Tibial nerve (tissue), 4 donors: ENCODE measurements around the gene ANKRD11. TPM values are rescaled to one million over a fixed set of nuclear protein-coding genes. Genes with fewer than 3 reads are reported as not detected.
A peak's percentile ranks its signal among the peaks of the same experiment; 100 is the strongest.

Experiments
- DNase-seq, 2 donors: peaks; one replicate each; pipeline ENCODE4 v3.0.0-alpha.2; 2019; ENCODE audit warnings: low spot score in 2 of 2
- H3K27ac ChIP-seq, 4 donors: fragments of 200-600 bp; sonication (generic) in 3 of 4; one replicate each; pipeline ENCODE4 v1.5.1; 2017 to 2019; ENCODE audit warnings: mild to moderate bottlenecking in 1 of 4
- H3K27me3 ChIP-seq, 2 donors: fragments of 200-600 bp; sonication (generic) in 1 of 2; one replicate each; pipeline versions ENCODE4 v1.5.1 to v1.6.0; 2017 to 2019
- H3K36me3 ChIP-seq, 3 donors: fragments of 200-600 bp; sonication (generic); one replicate each; pipeline ENCODE4 v1.5.1; 2018 to 2019
- H3K4me1 ChIP-seq, 4 donors: fragments of 200-600 bp; sonication (generic) in 3 of 4; one replicate each; pipeline ENCODE4 v1.5.1; 2017 to 2019
- H3K4me3 ChIP-seq, 4 donors: fragments of 200-600 bp; sonication (generic) in 3 of 4; one replicate each; pipeline ENCODE4 v1.5.1; 2017 to 2019; ENCODE audit warnings: mild to moderate bottlenecking in 1 of 4, moderate library complexity in 1 of 4
- H3K9me3 ChIP-seq, 4 donors: fragments of 200-600 bp; sonication (generic) in 3 of 4; one replicate each; pipeline ENCODE4 v1.5.1; 2017 to 2019
- CTCF ChIP-seq, 5 experiments: fragments of 200-600 bp in 3 of 5; fragments of 450-650 bp in 2 of 5; sonication (generic) in 3 of 5; IDR thresholded peaks; one replicate each; pipeline ENCODE4 v1.5.1; 2016 to 2019; ENCODE audit warnings: antibody characterized with exemption in 5 of 5, mild to moderate bottlenecking in 3 of 5, moderate library complexity in 2 of 5
- EP300 ChIP-seq, 2 donors: sonication (generic); formaldehyde crosslinking; IDR thresholded peaks; one replicate each; pipeline ENCODE4 v1.6.1; 2017; ENCODE audit warnings: antibody characterized with exemption in 2 of 2, mild to moderate bottlenecking in 1 of 2
- POLR2A ChIP-seq, 2 donors: fragments of 450-650 bp; IDR thresholded peaks; one replicate each; pipeline ENCODE4 v1.6.1; 2017; ENCODE audit warnings: antibody characterized with exemption in 2 of 2, mild to moderate bottlenecking in 2 of 2, moderate library complexity in 2 of 2
- WGBS, 2 donors: methylation state at CpG; one replicate each; pipeline ENCODE4 v1.1.5; 2018; 5-methylcytosine and 5-hydroxymethylcytosine counted together
- total RNA-seq, 4 donors: library from RNA; depleted of rRNA; stranded (reverse); fragments of >200 nt; gene quantifications; one replicate each; pipeline ENCODE4 v1.1.0, GENCODE V29; 2016

ANKRD11 gene
- total RNA-seq, 4 donors from 2014 or later, result 104 to 177 (median 112) TPM

GRCh38 chr16:89341279-89341678, 149.1 kb downstream of the ANKRD11 start:
- no peak for DNase-seq
- H3K4me1 ChIP-seq, result peaks cover 0 to 76% (median 27%) of the 10 kb centered on the region in 4 donors
- no peaks in the 10 kb centered on the region for H3K9me3 ChIP-seq
- no peak overlapping the region for H3K4me3 ChIP-seq
- H3K36me3 ChIP-seq, result no peaks in the 10 kb centered on the region
- WGBS, 2 donors, result 43 to 49% methylated on average over 7 of the region's 7 CpGs
- H3K27me3 ChIP-seq, result no peaks in the 10 kb centered on the region
- TF ChIP-seq POLR2A (IDR thresholded peaks at IDR 0.05) (no peak), CTCF (IDR thresholded peaks at IDR 0.05) (no peak), EP300 (IDR thresholded peaks at IDR 0.05) (no peak)
- no peak overlapping the region for H3K27ac ChIP-seq

GRCh38 chr16:89338863-89339262, 151.5 kb downstream of the ANKRD11 start:
- no peak overlapping the region for H3K4me3 ChIP-seq
- peaks cover 0 to 76% (median 30%) of the 10 kb centered on the region in 4 donors for H3K4me1 ChIP-seq
- no peak for DNase-seq
- no peaks in the 10 kb centered on the region for H3K36me3 ChIP-seq
- 71 to 74% methylated on average over 6 of the region's 6 CpGs for whole genome bisulfite sequencing, 2 donors
- no peaks in the 10 kb centered on the region for H3K9me3 ChIP-seq
- TF ChIP-seq EP300 (IDR thresholded peaks at IDR 0.05) (no peak), CTCF (IDR thresholded peaks at IDR 0.05) (no peak), POLR2A (IDR thresholded peaks at IDR 0.05) (no peak)
- no peaks in the 10 kb centered on the region for H3K27me3 ChIP-seq
- no peak overlapping the region for H3K27ac ChIP-seq

- Histone ChIP-seq H3K9me3 (no peaks in the 10 kb centered on the region), H3K36me3 (no peaks in the 10 kb centered on the region), H3K27ac (no peak overlapping the region), H3K27me3 (no peaks in the 10 kb centered on the region), H3K4me3 (no peak overlapping the region), H3K4me1 (peaks cover 0 to 76% (median 33%) of the 10 kb centered on the region in 4 donors)
- no peak for DNase-seq
- TF ChIP-seq POLR2A (IDR thresholded peaks at IDR 0.05) (no peak), CTCF (IDR thresholded peaks at IDR 0.05) (no peak), EP300 (IDR thresholded peaks at IDR 0.05) (no peak)
- WGBS, 2 donors, result 87 to 92% methylated on average over 10 to 11 of the region's 11 CpGs
Observed at GRCh38 chr16:89337965-89338364, 152.4 kb downstream of the ANKRD11 start.

GRCh38 chr16:89335803-89336485, 154.4 kb downstream of the ANKRD11 start:
- Histone ChIP-seq H3K27ac (peak overlapping the region in 1 of 4 donors; percentile 77), H3K4me1 (peaks cover 0 to 89% (median 35%) of the 10 kb centered on the region in 4 donors), H3K27me3 (no peaks in the 10 kb centered on the region), H3K36me3 (no peaks in the 10 kb centered on the region), H3K4me3 (no peak overlapping the region), H3K9me3 (no peaks in the 10 kb centered on the region)
- 79% methylated on average over 15 to 16 of the region's 16 CpGs for WGBS, 2 donors
- TF ChIP-seq EP300 (IDR thresholded peaks at IDR 0.05) (no peak), CTCF (IDR thresholded peaks at IDR 0.05) (no peak), POLR2A (IDR thresholded peaks at IDR 0.05) (no peak)
- DNase-seq, result no peak

- Histone ChIP-seq H3K27ac (peak overlapping the region in 2 of 4 donors; percentile 58 to 77), H3K27me3 (no peaks in the 10 kb centered on the region), H3K9me3 (no peaks in the 10 kb centered on the region), H3K4me1 (peaks cover 0 to 90% (median 40%) of the 10 kb centered on the region in 4 donors), H3K36me3 (no peaks in the 10 kb centered on the region), H3K4me3 (no peak overlapping the region)
- DNase-seq, result no peak
- TF ChIP-seq POLR2A (IDR thresholded peaks at IDR 0.05), result no peak
- no peak for TF ChIP-seq EP300 (IDR thresholded peaks at IDR 0.05)
- no peak for TF ChIP-seq CTCF (IDR thresholded peaks at IDR 0.05)
- 55 to 57% methylated on average over 20 to 22 of the region's 22 CpGs for WGBS, 2 donors
Observed at GRCh38 chr16:89334988-89335802, 155.2 kb downstream of the ANKRD11 start.
